Cardiac muscle cell (in vitro differentiated cells and primary cell): ENCODE measurements around the gene CFAP20DC. TPM values are rescaled to one million over a fixed set of nuclear protein-coding genes. Genes with fewer than 3 reads are reported as not detected.

Experiments
- DNase-seq, 2 donors: peaks; one replicate each; pipeline versions ENCODE4 v3.0.0 to v3.0.0-alpha.2; 2010 to 2017; ENCODE audit warnings: low read depth in 1 of 2, low spot score in 1 of 2
- H3K27ac ChIP-seq: fragments of 200-600 bp; sonication (generic); 2 replicates; pipeline ENCODE4 v1.5.1; 2016
- H3K27me3 ChIP-seq: fragments of 200-600 bp; sonication (generic); 2 replicates; pipeline ENCODE4 v1.6.0; 2016; ENCODE audit warnings: control low read depth
- H3K36me3 ChIP-seq: fragments of 200-600 bp; sonication (generic); 2 replicates; pipeline ENCODE4 v1.5.1; 2016; ENCODE audit warnings: control low read depth
- H3K4me1 ChIP-seq: fragments of 200-600 bp; sonication (generic); 2 replicates; pipeline ENCODE4 v1.8.1; 2017; ENCODE audit warnings: low read depth, mild to moderate bottlenecking, mixed run types
- H3K4me3 ChIP-seq: fragments of 200-600 bp; sonication (generic); 2 replicates; pipeline ENCODE4 v1.5.1; 2016; ENCODE audit warnings: mild to moderate bottlenecking
- H3K9me3 ChIP-seq: fragments of 200-600 bp; sonication (generic); 2 replicates; pipeline ENCODE4 v1.5.1; 2017; ENCODE audit warnings: low read depth, mild to moderate bottlenecking, control low read depth
- CTCF ChIP-seq: IDR thresholded peaks from 2 replicates; pipeline ENCODE4 v1.5.1; 2012; ENCODE audit warnings: low read depth, mild to moderate bottlenecking, low read length
- polyA plus RNA-seq: library from polyadenylated mRNA; unstranded; fragments of >200 nt; fragmentation: Nextera tagmentation; extraction: Ambion mirVana; gene quantifications from 2 replicates; pipeline ENCODE4 v1.2.1, GENCODE V29; 2016
- total RNA-seq: library from RNA; depleted of rRNA; stranded (reverse); fragments of >200 nt; gene quantifications from 2 replicates; pipeline ENCODE4 v1.2.3, GENCODE V29; 2016

Gene CFAP20DC
- total and polyA plus RNA-seq, 2 experiments from 2014 or later: 0.53 to 1.3 TPM

DNA sequence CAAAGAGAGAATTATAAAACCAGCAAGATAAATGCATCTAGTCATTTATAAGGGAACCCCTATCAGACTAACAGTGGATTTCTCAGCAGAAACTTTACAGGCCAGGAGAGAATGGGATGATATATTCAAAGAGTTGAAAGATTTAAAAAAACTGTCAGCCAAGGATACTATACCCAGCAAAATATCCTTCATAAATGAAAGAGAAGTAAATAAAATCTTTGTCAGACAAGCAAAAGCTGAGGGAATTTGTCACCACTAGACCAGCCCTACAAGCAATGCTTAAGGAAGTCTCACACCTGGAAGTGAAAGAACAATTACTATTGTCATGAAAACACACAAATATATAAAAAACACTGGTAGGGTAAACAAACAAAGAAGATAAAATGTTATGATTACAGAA, 269.9 kb downstream of the CFAP20DC start:
- no peak for DNase-seq
- Histone ChIP-seq H3K36me3 (no peaks in the 10 kb centered on the region), H3K27ac (no peak overlapping the region), H3K27me3 (no peaks in the 10 kb centered on the region), H3K4me1 (no peaks in the 10 kb centered on the region), H3K4me3 (no peak overlapping the region), H3K9me3 (no peaks in the 10 kb centered on the region)
- no peak for TF ChIP-seq CTCF

DNA sequence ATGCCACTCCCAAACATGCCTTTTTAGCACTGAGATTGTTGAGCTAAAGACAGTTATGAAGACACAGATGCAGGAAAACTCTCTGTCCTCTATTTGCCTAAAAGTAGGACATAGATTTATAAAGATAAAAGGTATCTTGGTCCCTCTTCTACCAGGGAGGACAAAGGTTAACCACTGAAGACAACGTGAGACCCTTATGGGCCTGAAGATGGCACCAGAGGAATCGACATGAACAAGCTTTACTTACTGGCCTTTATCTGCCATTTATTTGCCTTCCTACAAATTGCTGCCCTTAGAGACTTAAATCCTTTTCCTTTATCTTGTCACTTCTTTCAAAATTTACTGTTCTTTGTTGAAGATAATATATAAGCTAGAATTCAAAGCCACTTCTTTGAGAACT, 273.6 kb downstream of the CFAP20DC start:
- TF ChIP-seq CTCF: no peak
- no peaks in the 10 kb centered on the region for H3K4me1 ChIP-seq
- no peaks in the 10 kb centered on the region for H3K36me3 ChIP-seq
- no peaks in the 10 kb centered on the region for H3K27me3 ChIP-seq
- DNase-seq: no peak
- H3K9me3 ChIP-seq: no peaks in the 10 kb centered on the region
- H3K27ac ChIP-seq: no peak overlapping the region
- no peak overlapping the region for H3K4me3 ChIP-seq

DNA sequence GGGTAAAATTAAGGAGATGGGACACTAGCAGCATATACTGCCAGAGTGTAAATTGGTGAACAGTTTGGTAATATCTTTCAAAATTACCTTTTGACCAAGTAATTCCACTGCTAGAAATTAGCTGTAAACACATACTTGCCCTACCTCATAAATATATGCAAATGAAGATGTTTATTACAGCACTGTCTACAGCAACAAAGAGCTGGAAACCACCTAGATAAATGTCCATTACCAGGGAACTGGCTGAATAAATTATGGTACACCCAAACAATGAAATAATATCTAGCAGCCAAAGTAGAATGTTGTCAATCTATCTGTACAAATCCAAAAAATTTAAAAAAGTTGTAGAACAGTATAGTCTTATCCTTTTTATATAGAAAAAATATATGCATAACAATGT, 277.4 kb downstream of the CFAP20DC start:
- H3K27ac ChIP-seq: no peak overlapping the region
- H3K36me3 ChIP-seq: no peaks in the 10 kb centered on the region
- DNase-seq: no peak
- H3K27me3 ChIP-seq: no peaks in the 10 kb centered on the region
- no peak for TF ChIP-seq CTCF
- no peak overlapping the region for H3K4me3 ChIP-seq
- H3K9me3 ChIP-seq: no peaks in the 10 kb centered on the region
- H3K4me1 ChIP-seq: no peaks in the 10 kb centered on the region

- Histone ChIP-seq H3K27me3 (no peaks in the 10 kb centered on the region), H3K36me3 (no peaks in the 10 kb centered on the region), H3K9me3 (no peaks in the 10 kb centered on the region), H3K4me3 (no peak overlapping the region), H3K27ac (no peak overlapping the region), H3K4me1 (no peaks in the 10 kb centered on the region)
- no peak for DNase-seq
- TF ChIP-seq CTCF: no peak
Observed at GRCh38 chr3:58769065-58769464, 280.8 kb downstream of the CFAP20DC start.

DNA sequence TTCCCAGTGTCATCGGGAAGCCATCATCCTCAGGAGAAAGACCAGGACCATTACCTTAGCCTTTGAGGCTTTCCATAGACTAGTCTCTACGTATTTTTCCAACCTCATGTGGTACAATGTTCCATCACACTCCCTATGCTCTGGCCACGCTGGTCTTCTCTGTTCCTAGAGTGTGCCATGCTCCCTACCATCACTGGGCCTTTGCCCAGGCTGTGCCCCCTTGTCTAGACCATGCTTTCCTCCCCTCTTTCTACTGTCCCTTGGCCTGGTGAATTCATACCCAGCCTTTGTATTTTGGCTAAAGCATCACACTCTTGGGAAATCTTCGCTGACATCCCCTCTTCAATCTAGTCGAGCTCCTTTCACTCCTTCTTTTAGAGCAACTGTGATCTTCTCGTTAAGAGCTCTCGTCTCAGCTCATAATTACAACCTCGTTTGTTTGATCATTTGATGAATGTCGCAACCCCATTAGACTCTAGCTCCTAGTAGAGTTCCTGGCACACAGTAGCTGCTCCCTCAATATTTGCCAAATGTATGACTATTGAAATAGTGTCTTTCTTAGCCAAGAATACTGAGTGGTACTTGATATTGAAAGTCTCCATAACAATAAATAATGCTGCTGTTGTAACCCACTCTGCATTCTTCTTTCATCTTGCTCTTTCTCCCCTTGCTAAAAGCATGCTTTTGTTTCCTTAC, 283.1 kb downstream of the CFAP20DC start:
- no peak for TF ChIP-seq CTCF
- H3K27ac ChIP-seq: no peak overlapping the region
- H3K36me3 ChIP-seq: no peaks in the 10 kb centered on the region
- no peak for DNase-seq
- no peaks in the 10 kb centered on the region for H3K9me3 ChIP-seq
- no peaks in the 10 kb centered on the region for H3K27me3 ChIP-seq
- H3K4me1 ChIP-seq: no peaks in the 10 kb centered on the region
- no peak overlapping the region for H3K4me3 ChIP-seq
